HepG2 (cell line): ENCODE results near the gene SPPL3. TPM values are rescaled to one million over a fixed set of nuclear protein-coding genes. Genes with fewer than 3 reads are reported as not detected.

ENCODE experiments used
- ARNTL ChIP-seq: sonication (generic); formaldehyde crosslinking; IDR thresholded peaks from 2 replicates; pipeline ENCODE4 v1.4.0; 2020; ENCODE audit warnings: mild to moderate bottlenecking, missing genetic modification reagents
- CHD2 ChIP-seq: IDR thresholded peaks from 2 replicates; pipeline ENCODE4 v1.6.1; 2011; ENCODE audit warnings: low read depth, low read length, improper control_type of control experiment
- ELF3 ChIP-seq: IDR thresholded peaks from 2 replicates; pipeline ENCODE4 v1.6.1; 2016; ENCODE audit warnings: missing genetic modification reagents, missing compliant biosample characterization
- HOXA5 ChIP-seq: sonication (generic); formaldehyde crosslinking; IDR thresholded peaks from 2 replicates; pipeline ENCODE4 v1.4.0; 2020; ENCODE audit warnings: missing genetic modification reagents
- KDM5A ChIP-seq: fragments of 200-600 bp; sonication (generic); IDR thresholded peaks from 2 replicates; pipeline ENCODE4 v1.7.0; 2018; ENCODE audit warnings: antibody characterized with exemption, mild to moderate bottlenecking, low read length, borderline replicate concordance
- MED1 ChIP-seq: sonication (generic); formaldehyde crosslinking; IDR thresholded peaks from 2 replicates; pipeline ENCODE4 v1.4.0; 2020; ENCODE audit warnings: missing genetic modification reagents
- PAWR ChIP-seq: sonication (generic); formaldehyde crosslinking; IDR thresholded peaks from 2 replicates; pipeline ENCODE4 v1.4.0; 2020; ENCODE audit warnings: missing genetic modification reagents, mild to moderate bottlenecking, borderline replicate concordance
- PHF21A ChIP-seq: sonication (generic); formaldehyde crosslinking; IDR thresholded peaks from 2 replicates; pipeline ENCODE4 v1.5.0; 2020; ENCODE audit warnings: mild to moderate bottlenecking, missing genetic modification reagents
- PHF8 ChIP-seq: sonication (generic); formaldehyde crosslinking; IDR thresholded peaks from 2 replicates; pipeline ENCODE4 v1.5.0; 2020; ENCODE audit warnings: missing genetic modification reagents
- PITX1 ChIP-seq: sonication (generic); formaldehyde crosslinking; IDR thresholded peaks from 2 replicates; pipeline ENCODE4 v1.5.1; 2020; ENCODE audit warnings: mild to moderate bottlenecking, missing genetic modification reagents
- RFXAP ChIP-seq: sonication (generic); formaldehyde crosslinking; IDR thresholded peaks from 2 replicates; pipeline ENCODE4 v1.4.0; 2020; ENCODE audit warnings: missing genetic modification reagents, borderline replicate concordance
- ZBTB3 ChIP-seq: sonication (generic); formaldehyde crosslinking; IDR thresholded peaks from 2 replicates; pipeline ENCODE4 v1.4.0; 2020; ENCODE audit warnings: low read depth, mild to moderate bottlenecking, moderate library complexity, missing genetic modification reagents, borderline replicate concordance
- ZC3H4 ChIP-seq: sonication (generic); formaldehyde crosslinking; IDR thresholded peaks from 2 replicates; pipeline ENCODE4 v1.4.0; 2020; ENCODE audit warnings: missing genetic modification reagents, borderline replicate concordance
- ZMAT3 ChIP-seq: sonication (generic); formaldehyde crosslinking; conservative IDR thresholded peaks from 2 replicates; pipeline ENCODE4 v1.7.0; 2021; ENCODE audit warnings: missing genetic modification reagents
- ZNF251 ChIP-seq: sonication (generic); formaldehyde crosslinking; IDR thresholded peaks from 2 replicates; pipeline ENCODE4 v1.9.0; 2021; ENCODE audit warnings: mild to moderate bottlenecking, missing genetic modification reagents
- ZNF263 ChIP-seq: sonication (generic); formaldehyde crosslinking; IDR thresholded peaks from 2 replicates; pipeline ENCODE4 v1.4.0; 2020; ENCODE audit warnings: missing genetic modification reagents
- ZNF557 ChIP-seq: sonication (generic); formaldehyde crosslinking; IDR thresholded peaks from 2 replicates; pipeline ENCODE4 v1.4.0; 2020; ENCODE audit warnings: missing genetic modification reagents
- ZNF605 ChIP-seq: sonication (generic); formaldehyde crosslinking; IDR thresholded peaks from 2 replicates; pipeline ENCODE4 v1.8.0; 2022; ENCODE audit warnings: mild to moderate bottlenecking, missing genetic modification reagents
- ZNF782 ChIP-seq: sonication (generic); formaldehyde crosslinking; IDR thresholded peaks from 2 replicates; pipeline ENCODE4 v1.4.0; 2020; ENCODE audit warnings: missing genetic modification reagents, mild to moderate bottlenecking, borderline replicate concordance
- ZXDC ChIP-seq: sonication (generic); formaldehyde crosslinking; IDR thresholded peaks from 2 replicates; pipeline ENCODE4 v1.5.0; 2020; ENCODE audit warnings: mild to moderate bottlenecking, missing genetic modification reagents
- ZZZ3 ChIP-seq: sonication (generic); formaldehyde crosslinking; IDR thresholded peaks from 2 replicates; pipeline ENCODE4 v1.4.0; 2020; ENCODE audit warnings: missing genetic modification reagents, mild to moderate bottlenecking, borderline replicate concordance
- polyA plus RNA-seq, 8 experiments: library from polyadenylated mRNA; depleted of rRNA in 3 of 8; stranded (reverse) in 7 of 8; unstranded in 1 of 8; fragments of >200 nt; fragmentation: Illumina TruSeq in 4 of 8; extraction: Trizol in 4 of 8; gene quantifications; 2 replicates each; pipeline versions ENCODE4 v1.2.1 to v1.2.3, GENCODE V29; 2011 to 2016; ENCODE audit warnings: low read depth in 4 of 8, missing spikeins in 1 of 8, mixed read lengths in 1 of 8; ENCODE audit not compliant: insufficient read depth in 1 of 8
- total RNA-seq, 5 experiments: library from RNA; depleted of rRNA; stranded (reverse); fragments of >200 nt; fragmentation: Illumina TruSeq; extraction: Trizol; gene quantifications; 2 replicates each; pipeline ENCODE4 v1.2.3, GENCODE V29; 2016; ENCODE audit warnings: low read depth in 1 of 5
- TF ChIP-seq, protein P1 (sequence below): fragments of 450-650 bp; IDR thresholded peaks from 2 replicates; pipeline ENCODE4 v1.6.1; 2017; ENCODE audit warnings: mild to moderate bottlenecking
- TF ChIP-seq, protein P2 (sequence below): sonication (generic); formaldehyde crosslinking; IDR thresholded peaks from 2 replicates; pipeline ENCODE4 v1.5.1; 2020; ENCODE audit warnings: missing genetic modification reagents, mild to moderate bottlenecking, borderline replicate concordance

Gene SPPL3
- total and polyA plus RNA-seq, 2 of the 13 experiments (the other 11 are each of a cell fraction or from before 2014, with no cell fraction given) = 8.9 to 9.1 TPM

- no peak for TF ChIP-seq PHF21A (CRISPR knock-in tag)
- no peak for TF ChIP-seq ZC3H4 (CRISPR knock-in tag)
- TF ChIP-seq ZNF251 (CRISPR knock-in tag) = no peak
- TF ChIP-seq, protein P1, sequence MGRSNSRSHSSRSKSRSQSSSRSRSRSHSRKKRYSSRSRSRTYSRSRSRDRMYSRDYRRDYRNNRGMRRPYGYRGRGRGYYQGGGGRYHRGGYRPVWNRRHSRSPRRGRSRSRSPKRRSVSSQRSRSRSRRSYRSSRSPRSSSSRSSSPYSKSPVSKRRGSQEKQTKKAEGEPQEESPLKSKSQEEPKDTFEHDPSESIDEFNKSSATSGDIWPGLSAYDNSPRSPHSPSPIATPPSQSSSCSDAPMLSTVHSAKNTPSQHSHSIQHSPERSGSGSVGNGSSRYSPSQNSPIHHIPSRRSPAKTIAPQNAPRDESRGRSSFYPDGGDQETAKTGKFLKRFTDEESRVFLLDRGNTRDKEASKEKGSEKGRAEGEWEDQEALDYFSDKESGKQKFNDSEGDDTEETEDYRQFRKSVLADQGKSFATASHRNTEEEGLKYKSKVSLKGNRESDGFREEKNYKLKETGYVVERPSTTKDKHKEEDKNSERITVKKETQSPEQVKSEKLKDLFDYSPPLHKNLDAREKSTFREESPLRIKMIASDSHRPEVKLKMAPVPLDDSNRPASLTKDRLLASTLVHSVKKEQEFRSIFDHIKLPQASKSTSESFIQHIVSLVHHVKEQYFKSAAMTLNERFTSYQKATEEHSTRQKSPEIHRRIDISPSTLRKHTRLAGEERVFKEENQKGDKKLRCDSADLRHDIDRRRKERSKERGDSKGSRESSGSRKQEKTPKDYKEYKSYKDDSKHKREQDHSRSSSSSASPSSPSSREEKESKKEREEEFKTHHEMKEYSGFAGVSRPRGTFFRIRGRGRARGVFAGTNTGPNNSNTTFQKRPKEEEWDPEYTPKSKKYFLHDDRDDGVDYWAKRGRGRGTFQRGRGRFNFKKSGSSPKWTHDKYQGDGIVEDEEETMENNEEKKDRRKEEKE = no peak
- TF ChIP-seq ZNF263 = no peak
- TF ChIP-seq PITX1 = no peak
- TF ChIP-seq ZNF557 = no peak
- TF ChIP-seq RFXAP (CRISPR knock-in tag) = no peak; the same call in 1 of the 2 replicates
- no peak; the same call in 1 of the 2 replicates for TF ChIP-seq ZNF782
- peak; percentile 26; the same call in 1 of the 2 replicates for TF ChIP-seq ZBTB3 (CRISPR knock-in tag)
- no peak for TF ChIP-seq PAWR (CRISPR knock-in tag)
- peak; percentile 38; the same call in 1 of the 2 replicates for TF ChIP-seq ZNF605
- peak; percentile 91; the same call in 1 of the 2 replicates for TF ChIP-seq ZMAT3 (CRISPR knock-in tag)
- no peak for TF ChIP-seq HOXA5 (CRISPR knock-in tag)
- TF ChIP-seq ELF3 = peak; percentile 53; the same call in 1 of the 2 replicates
- no peak for TF ChIP-seq ARNTL
- TF ChIP-seq ZXDC = no peak
- no peak for TF ChIP-seq CHD2
- TF ChIP-seq ZZZ3 (CRISPR knock-in tag) = no peak
- peak; percentile 88 for TF ChIP-seq PHF8
- TF ChIP-seq, protein P2, sequence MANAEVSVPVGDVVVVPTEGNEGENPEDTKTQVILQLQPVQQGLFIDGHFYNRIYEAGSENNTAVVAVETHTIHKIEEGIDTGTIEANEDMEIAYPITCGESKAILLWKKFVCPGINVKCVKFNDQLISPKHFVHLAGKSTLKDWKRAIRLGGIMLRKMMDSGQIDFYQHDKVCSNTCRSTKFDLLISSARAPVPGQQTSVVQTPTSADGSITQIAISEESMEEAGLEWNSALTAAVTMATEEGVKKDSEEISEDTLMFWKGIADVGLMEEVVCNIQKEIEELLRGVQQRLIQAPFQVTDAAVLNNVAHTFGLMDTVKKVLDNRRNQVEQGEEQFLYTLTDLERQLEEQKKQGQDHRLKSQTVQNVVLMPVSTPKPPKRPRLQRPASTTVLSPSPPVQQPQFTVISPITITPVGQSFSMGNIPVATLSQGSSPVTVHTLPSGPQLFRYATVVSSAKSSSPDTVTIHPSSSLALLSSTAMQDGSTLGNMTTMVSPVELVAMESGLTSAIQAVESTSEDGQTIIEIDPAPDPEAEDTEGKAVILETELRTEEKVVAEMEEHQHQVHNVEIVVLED (CRISPR knock-in tag) = no peak
- 0 out of 2 replicates have a peak, but pooled peaks have one; percentile 27 for TF ChIP-seq MED1 (CRISPR knock-in tag)
- TF ChIP-seq KDM5A = peak; percentile 33; the same call in 1 of the 2 replicates
These were observed 178.3 kb downstream of the SPPL3 start, which contains the start of gene ACADS (continued) for GRCh38 chr12:120725659-120726509.
